Measurements from ENCODE around the gene CLDN6. TPM values are rescaled to one million over a fixed set of nuclear protein-coding genes. Genes with fewer than 3 reads are reported as not detected.
A peak's percentile ranks its signal among the peaks of the same experiment; 100 is the strongest.
"Not testable (repeated sequence)": the region's sequence is repeated elsewhere in the genome, so short reads cannot be mapped to it uniquely, and the experiment has no call there.

CLDN6 gene
- total RNA-seq, 1 donor: not detected

- no peaks in the 10 kb centered on the region for H3K27me3 ChIP-seq (ENCODE audit: insufficient read depth, low read length)
- H3K4me1 ChIP-seq (ENCODE audit: insufficient read depth, low read length): peaks cover 77% of the 10 kb centered on the region
- H3K9me3 ChIP-seq (ENCODE audit: low read depth, low read length): no peaks in the 10 kb centered on the region
- H3K4me3 ChIP-seq (ENCODE audit: low read length): no peak overlapping the region
Observed at GRCh38 chr16:3056336-3057180, 38.6 kb upstream of the CLDN6 start.

- not testable (repeated sequence) for H3K27me3 ChIP-seq (ENCODE audit: insufficient read depth, low read length); H3K4me3 ChIP-seq (ENCODE audit: low read length); H3K9me3 ChIP-seq (ENCODE audit: low read depth, low read length)
- peaks cover 83% of the 10 kb centered on the region for H3K4me1 ChIP-seq (ENCODE audit: insufficient read depth, low read length)
Observed at GRCh38 chr16:3055734-3056115, 37.7 kb upstream of the CLDN6 start.

- no peaks in the 10 kb centered on the region for H3K9me3 ChIP-seq (ENCODE audit: low read depth, low read length)
- peaks cover 86% of the 10 kb centered on the region for H3K4me1 ChIP-seq (ENCODE audit: insufficient read depth, low read length)
- H3K27me3 ChIP-seq (ENCODE audit: insufficient read depth, low read length): no peaks in the 10 kb centered on the region
- H3K4me3 ChIP-seq (ENCODE audit: low read length): peak overlapping the region; percentile 3
Observed at GRCh38 chr16:3054965-3055733, 37.2 kb upstream of the CLDN6 start.

GRCh38 chr16:3053330-3053710, 35.3 kb upstream of the CLDN6 start:
- H3K9me3 ChIP-seq (ENCODE audit: low read depth, low read length); H3K4me3 ChIP-seq (ENCODE audit: low read length); H3K27me3 ChIP-seq (ENCODE audit: insufficient read depth, low read length): not testable (repeated sequence)
- peaks cover 93% of the 10 kb centered on the region for H3K4me1 ChIP-seq (ENCODE audit: insufficient read depth, low read length)

- H3K9me3 ChIP-seq (ENCODE audit: low read depth, low read length): not testable (repeated sequence)
- peaks cover 93% of the 10 kb centered on the region for H3K4me1 ChIP-seq (ENCODE audit: insufficient read depth, low read length)
Observed at GRCh38 chr16:3052571-3053329, 34.8 kb upstream of the CLDN6 start.

GRCh38 chr16:3051494-3051893, 33.5 kb upstream of the CLDN6 start:
- no peak overlapping the region for H3K4me3 ChIP-seq (ENCODE audit: low read length)
- peaks cover 3% of the 10 kb centered on the region for H3K27me3 ChIP-seq (ENCODE audit: insufficient read depth, low read length)
- no peaks in the 10 kb centered on the region for H3K9me3 ChIP-seq (ENCODE audit: low read depth, low read length)
- peaks cover 93% of the 10 kb centered on the region for H3K4me1 ChIP-seq (ENCODE audit: insufficient read depth, low read length)

More at GRCh38 chr16:3052571-3053329, 34.8 kb upstream of the CLDN6 start:
- H3K4me3 ChIP-seq (ENCODE audit: low read length); H3K27me3 ChIP-seq (ENCODE audit: insufficient read depth, low read length): not testable (repeated sequence)

- H3K4me3 ChIP-seq (ENCODE audit: low read length): peak overlapping the region; percentile 20
- peaks cover 94% of the 10 kb centered on the region for H3K4me1 ChIP-seq (ENCODE audit: insufficient read depth, low read length)
- H3K27me3 ChIP-seq (ENCODE audit: insufficient read depth, low read length): peaks cover 3% of the 10 kb centered on the region
- H3K9me3 ChIP-seq (ENCODE audit: low read depth, low read length): no peaks in the 10 kb centered on the region
Observed at GRCh38 chr16:3051009-3051408, 33.0 kb upstream of the CLDN6 start.

GRCh38 chr16:3050487-3050886, 32.5 kb upstream of the CLDN6 start:
- Histone ChIP-seq H3K9me3 (ENCODE audit: low read depth, low read length) (no peaks in the 10 kb centered on the region), H3K27me3 (ENCODE audit: insufficient read depth, low read length) (peaks cover 3% of the 10 kb centered on the region), H3K4me1 (ENCODE audit: insufficient read depth, low read length) (peaks cover 94% of the 10 kb centered on the region), H3K4me3 (ENCODE audit: low read length) (peak overlapping the region; percentile 20)

- no peaks in the 10 kb centered on the region for H3K9me3 ChIP-seq (ENCODE audit: low read depth, low read length)
- H3K4me3 ChIP-seq (ENCODE audit: low read length): peak overlapping the region; percentile 20
- H3K27me3 ChIP-seq (ENCODE audit: insufficient read depth, low read length): peaks cover 3% of the 10 kb centered on the region
- H3K4me1 ChIP-seq (ENCODE audit: insufficient read depth, low read length): peaks cover 93% of the 10 kb centered on the region
Observed at GRCh38 chr16:3049921-3050481, 32.0 kb upstream of the CLDN6 start.

GRCh38 chr16:3047387-3047720, 29.4 kb upstream of the CLDN6 start:
- peak overlapping the region; percentile 41 for H3K4me3 ChIP-seq (ENCODE audit: low read length)
- H3K27me3 ChIP-seq (ENCODE audit: insufficient read depth, low read length): peaks cover 21% of the 10 kb centered on the region
- H3K4me1 ChIP-seq (ENCODE audit: insufficient read depth, low read length): peaks cover 87% of the 10 kb centered on the region
- H3K9me3 ChIP-seq (ENCODE audit: low read depth, low read length): no peaks in the 10 kb centered on the region

GRCh38 chr16:3046641-3047386, 28.8 kb upstream of the CLDN6 start:
- Histone ChIP-seq H3K4me3 (ENCODE audit: low read length) (peak overlapping the region; percentile 41), H3K4me1 (ENCODE audit: insufficient read depth, low read length) (peaks cover 83% of the 10 kb centered on the region), H3K9me3 (ENCODE audit: low read depth, low read length) (no peaks in the 10 kb centered on the region), H3K27me3 (ENCODE audit: insufficient read depth, low read length) (peaks cover 21% of the 10 kb centered on the region)

- Histone ChIP-seq H3K27me3 (ENCODE audit: insufficient read depth, low read length) (peaks cover 21% of the 10 kb centered on the region), H3K4me3 (ENCODE audit: low read length) (peak within 1 kb of the TSS; percentile 41), H3K9me3 (ENCODE audit: low read depth, low read length) (no peaks in the 10 kb centered on the region), H3K4me1 (ENCODE audit: insufficient read depth, low read length) (peaks cover 74% of the 10 kb centered on the region)
Observed at GRCh38 chr16:3045758-3046640, 28.0 kb upstream of the CLDN6 start, which contains the start of gene MMP25. TSS of gene MMP25 (plus strand) at chr16:3046561. CDS start at chr16:3046918, 357 bp downstream.

GRCh38 chr16:3044708-3045107, 26.7 kb upstream of the CLDN6 start:
- peaks cover 21% of the 10 kb centered on the region for H3K27me3 ChIP-seq (ENCODE audit: insufficient read depth, low read length)
- H3K9me3 ChIP-seq (ENCODE audit: low read depth, low read length): no peaks in the 10 kb centered on the region
- H3K4me1 ChIP-seq (ENCODE audit: insufficient read depth, low read length): peaks cover 61% of the 10 kb centered on the region
- no peak overlapping the region for H3K4me3 ChIP-seq (ENCODE audit: low read length)
